ENCODE data around the gene ANXA2R.

ANXA2R gene

GRCh38 chr5:43051684-43052083 lies 11.6 kb upstream of the ANXA2R start:
- H3K27ac ChIP-seq (ENCODE audit: low read length), result no peak overlapping the region
- no peak overlapping the region for H3K9ac ChIP-seq (ENCODE audit: low read depth, low read length)
- no peak overlapping the region for H3K4me3 ChIP-seq (ENCODE audit: low read depth in 1 of 2, low read length in 2 of 2)
- no peaks in the 10 kb centered on the region for H3K9me3 ChIP-seq (ENCODE audit: insufficient read depth, low read length, severe bottlenecking)
- no peaks in the 10 kb centered on the region for H3K27me3 ChIP-seq (ENCODE audit: insufficient read depth, low read length, poor library complexity)
- peaks cover 18% of the 10 kb centered on the region for H3K4me1 ChIP-seq (ENCODE audit: insufficient read depth, low read length)
- no peak overlapping the region for H3K4me2 ChIP-seq (ENCODE audit: insufficient read depth, low read length)
- no peak overlapping the region for H2AFZ ChIP-seq (ENCODE audit: low read depth, low read length)
- no peak for ATAC-seq (ENCODE audit: insufficient read depth, low read depth)
- no peak for TF ChIP-seq EZH2 (IDR thresholded peaks at IDR 0.05; ENCODE audit: borderline replicate concordance, low read depth, low read length, severe bottlenecking)
- TF ChIP-seq CTCF (IDR thresholded peaks at IDR 0.05; ENCODE audit: borderline replicate concordance, extremely low read depth, low read length, poor library complexity, severe bottlenecking), result no peak
- H3K36me3 ChIP-seq (ENCODE audit: insufficient read depth, low read length), result peaks cover 11% of the 10 kb centered on the region
- no peak for DNase-seq
- peaks cover 38% of the 10 kb centered on the region for H3K79me2 ChIP-seq (ENCODE audit: insufficient read depth, low read length)
- 0 out of 2 replicates have a peak, but pooled peaks cover 3% of the 10 kb centered on the region for H4K20me1 ChIP-seq (ENCODE audit: insufficient read depth, low read length)

- ATAC-seq (ENCODE audit: insufficient read depth, low read depth), result peak; percentile 47
- H3K36me3 ChIP-seq (ENCODE audit: insufficient read depth, low read length), result peaks cover 11% of the 10 kb centered on the region
- no peaks in the 10 kb centered on the region for H3K27me3 ChIP-seq (ENCODE audit: insufficient read depth, low read length, poor library complexity)
- no peak for DNase-seq
- peak overlapping the region; percentile 46 for H3K27ac ChIP-seq (ENCODE audit: low read length)
- H3K4me3 ChIP-seq (ENCODE audit: low read depth in 1 of 2, low read length in 2 of 2), result no peak overlapping the region
- H2AFZ ChIP-seq (ENCODE audit: low read depth, low read length), result no peak overlapping the region
- H3K9me3 ChIP-seq (ENCODE audit: insufficient read depth, low read length, severe bottlenecking), result no peaks in the 10 kb centered on the region
- 0 out of 2 replicates have a peak, but pooled peaks cover 3% of the 10 kb centered on the region for H4K20me1 ChIP-seq (ENCODE audit: insufficient read depth, low read length)
- no peak overlapping the region for H3K9ac ChIP-seq (ENCODE audit: low read depth, low read length)
- H3K79me2 ChIP-seq (ENCODE audit: insufficient read depth, low read length), result peaks cover 50% of the 10 kb centered on the region
- H3K4me2 ChIP-seq (ENCODE audit: insufficient read depth, low read length), result no peak overlapping the region
- peaks cover 18% of the 10 kb centered on the region for H3K4me1 ChIP-seq (ENCODE audit: insufficient read depth, low read length)
- TF ChIP-seq CTCF (IDR thresholded peaks at IDR 0.05; ENCODE audit: borderline replicate concordance, extremely low read depth, low read length, poor library complexity, severe bottlenecking) (no peak), EZH2 (IDR thresholded peaks at IDR 0.05; ENCODE audit: borderline replicate concordance, low read depth, low read length, severe bottlenecking) (no peak)
Measured at GRCh38 chr5:43050384-43050783, 10.3 kb upstream of the ANXA2R start.

- H4K20me1 ChIP-seq (ENCODE audit: insufficient read depth, low read length), result peaks cover 7% of the 10 kb centered on the region; the same call in 1 of the 2 replicates
- DNase-seq (no peak), ATAC-seq (ENCODE audit: insufficient read depth, low read depth) (no peak)
- peaks cover 61% of the 10 kb centered on the region for H3K79me2 ChIP-seq (ENCODE audit: insufficient read depth, low read length)
- no peak overlapping the region for H3K4me2 ChIP-seq (ENCODE audit: insufficient read depth, low read length)
- H2AFZ ChIP-seq (ENCODE audit: low read depth, low read length), result no peak overlapping the region
- no peak overlapping the region for H3K4me3 ChIP-seq (ENCODE audit: low read depth in 1 of 2, low read length in 2 of 2)
- no peak overlapping the region for H3K27ac ChIP-seq (ENCODE audit: low read length)
- TF ChIP-seq CTCF (IDR thresholded peaks at IDR 0.05; ENCODE audit: borderline replicate concordance, extremely low read depth, low read length, poor library complexity, severe bottlenecking) (no peak), EZH2 (IDR thresholded peaks at IDR 0.05; ENCODE audit: borderline replicate concordance, low read depth, low read length, severe bottlenecking) (no peak)
- no peak overlapping the region for H3K9ac ChIP-seq (ENCODE audit: low read depth, low read length)
- H3K27me3 ChIP-seq (ENCODE audit: insufficient read depth, low read length, poor library complexity), result no peaks in the 10 kb centered on the region
- H3K36me3 ChIP-seq (ENCODE audit: insufficient read depth, low read length), result peaks cover 15% of the 10 kb centered on the region
- peaks cover 30% of the 10 kb centered on the region for H3K4me1 ChIP-seq (ENCODE audit: insufficient read depth, low read length)
- no peaks in the 10 kb centered on the region for H3K9me3 ChIP-seq (ENCODE audit: insufficient read depth, low read length, severe bottlenecking)
Measured at GRCh38 chr5:43049236-43049635, 9.1 kb upstream of the ANXA2R start.
